ENCODE data around the gene ERC1. TPM values are rescaled to one million over a fixed set of nuclear protein-coding genes. Genes with fewer than 3 reads are reported as not detected.
"Not testable (repeated sequence)": the region's sequence is repeated elsewhere in the genome, so short reads cannot be mapped to it uniquely, and the experiment has no call there.

The ERC1 gene
- total RNA-seq, 2 donors from 2014 or later: 18.9 to 72.9 TPM

GRCh38 chr12:1351926-1352325 is 360.9 kb downstream of the ERC1 start:
- 97% methylated on average over 2 of the region's 2 CpGs for WGBS
- H3K4me3 ChIP-seq: no peak overlapping the region
- no peak for DNase-seq (ENCODE audit: low spot score)

GRCh38 chr12:1353451-1353850 is 362.4 kb downstream of the ERC1 start:
- Histone ChIP-seq H3K27me3 (replicated peaks; ENCODE audit: insufficient read depth) (no peaks in the 10 kb centered on the region), H3K27ac (no peak overlapping the region), H3K9me3 (no peaks in the 10 kb centered on the region), H3K36me3 (no peaks in the 10 kb centered on the region), H3K4me1 (replicated peaks) (no peaks in the 10 kb centered on the region), H3K4me3 (no peak overlapping the region)
- TF ChIP-seq POLR2AphosphoS5 (IDR thresholded peaks at IDR 0.05) (no peak), CTCF (IDR thresholded peaks at IDR 0.05) (no peak), POLR2A (IDR thresholded peaks at IDR 0.05) (no peak)
- intact Hi-C loops (cut with DNase I): no loop called here
- DNase-seq (ENCODE audit: low spot score): no peak
- 94% methylated on average over 2 of the region's 2 CpGs for WGBS

More at GRCh38 chr12:1351926-1352325, 360.9 kb downstream of the ERC1 start:
- no peaks in the 10 kb centered on the region for H3K4me1 ChIP-seq (replicated peaks)
- no peaks in the 10 kb centered on the region for H3K27me3 ChIP-seq (replicated peaks; ENCODE audit: insufficient read depth)
- no peaks in the 10 kb centered on the region for H3K9me3 ChIP-seq
- intact Hi-C loops (cut with DNase I): no loop called here
- H3K27ac ChIP-seq: no peak overlapping the region
- TF ChIP-seq POLR2A (IDR thresholded peaks at IDR 0.05): no peak
- no peak for TF ChIP-seq POLR2AphosphoS5 (IDR thresholded peaks at IDR 0.05)
- no peak for TF ChIP-seq CTCF (IDR thresholded peaks at IDR 0.05)
- H3K36me3 ChIP-seq: no peaks in the 10 kb centered on the region

- H3K27ac ChIP-seq: no peak overlapping the region
- no peak for DNase-seq (ENCODE audit: low spot score)
- no peaks in the 10 kb centered on the region for H3K36me3 ChIP-seq
- 56% methylated on average over 4 of the region's 4 CpGs for WGBS
- no peaks in the 10 kb centered on the region for H3K9me3 ChIP-seq
- no peaks in the 10 kb centered on the region for H3K27me3 ChIP-seq (replicated peaks; ENCODE audit: insufficient read depth)
- TF ChIP-seq POLR2AphosphoS5 (IDR thresholded peaks at IDR 0.05): peak; percentile 10
- TF ChIP-seq CTCF (IDR thresholded peaks at IDR 0.05): no peak
- no peak overlapping the region for H3K4me3 ChIP-seq
- H3K4me1 ChIP-seq (replicated peaks): no peaks in the 10 kb centered on the region
- intact Hi-C loops (cut with DNase I): no loop called here
Measured at GRCh38 chr12:1355396-1355795, 364.4 kb downstream of the ERC1 start.

- intact Hi-C loops (cut with DNase I); H3K27me3 ChIP-seq (replicated peaks; ENCODE audit: insufficient read depth); H3K4me1 ChIP-seq (replicated peaks); DNase-seq (ENCODE audit: low spot score); H3K36me3 ChIP-seq; H3K4me3 ChIP-seq; H3K9me3 ChIP-seq; H3K27ac ChIP-seq: not testable (repeated sequence)
- 91% methylated on average over 6 of the region's 6 CpGs for WGBS
Measured at GRCh38 chr12:1355871-1356270, 364.8 kb downstream of the ERC1 start.

GRCh38 chr12:1356285-1356684 is 365.3 kb downstream of the ERC1 start:
- Histone ChIP-seq H3K27me3 (replicated peaks; ENCODE audit: insufficient read depth) (no peaks in the 10 kb centered on the region), H3K4me3 (no peak overlapping the region), H3K9me3 (no peaks in the 10 kb centered on the region), H3K27ac (no peak overlapping the region), H3K4me1 (replicated peaks) (no peaks in the 10 kb centered on the region), H3K36me3 (no peaks in the 10 kb centered on the region)
- no peak for DNase-seq (ENCODE audit: low spot score)
- no peak for TF ChIP-seq POLR2AphosphoS5 (IDR thresholded peaks at IDR 0.05)
- no peak for TF ChIP-seq CTCF (IDR thresholded peaks at IDR 0.05)
- no peak for TF ChIP-seq POLR2A (IDR thresholded peaks at IDR 0.05)
- WGBS: 95% methylated on average over 2 of the region's 2 CpGs
- intact Hi-C loops (cut with DNase I): no loop called here
